ENCODE data around the gene CDKN2AIP.

Gene CDKN2AIP

DNA sequence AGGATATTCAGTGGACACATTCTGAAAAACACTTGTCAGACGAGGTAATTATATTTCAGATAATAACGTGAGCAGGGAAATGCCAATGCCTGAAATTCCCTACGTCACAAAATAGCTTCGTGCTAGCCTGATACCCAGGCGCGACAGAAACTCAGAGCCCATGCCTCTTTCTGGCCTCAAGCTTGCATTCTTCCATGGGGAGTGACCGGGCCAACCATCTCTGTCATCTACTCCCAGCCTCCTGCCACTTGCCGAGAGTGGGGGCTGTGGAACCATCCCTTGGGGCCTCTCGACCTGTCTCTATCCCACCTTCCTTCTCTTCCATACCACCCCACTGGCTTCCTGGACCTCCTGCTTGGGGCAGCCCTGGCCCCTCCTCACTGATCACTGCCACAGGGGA is 34.5 kb upstream of the CDKN2AIP start:
- POLR2A ChIA-PET = no interaction called here
- CTCF ChIA-PET = interaction anchor here (0.9 to 2.7 kb wide), 4 partner anchors 9 to 148 kb away, joined by 3 to 11 read pairs (median 4); no protein-coding TSS in a partner anchor
- no peak overlapping the region for H3K4me3 ChIP-seq (ENCODE audit: low read depth, low read length)
- TF ChIP-seq CTCF (IDR thresholded peaks at IDR 0.05; ENCODE audit: insufficient read depth, low read length, missing control alignments) = no peak
- DNase-seq (ENCODE audit: low read depth, low spot score) = no peak

- POLR2A ChIA-PET = no interaction called here
- CTCF ChIA-PET = no interaction called here
- no peak for TF ChIP-seq CTCF (IDR thresholded peaks at IDR 0.05; ENCODE audit: insufficient read depth, low read length, missing control alignments)
- DNase-seq (ENCODE audit: low read depth, low spot score) = no peak
- H3K4me3 ChIP-seq (ENCODE audit: low read depth, low read length) = no peak overlapping the region
Measured at GRCh38 chr4:183411291-183411861, 33.1 kb upstream of the CDKN2AIP start.

GRCh38 chr4:183412821-183413220 is 31.6 kb upstream of the CDKN2AIP start:
- ChIA-PET POLR2A (no interaction called here), CTCF (no interaction called here)
- no peak for TF ChIP-seq CTCF (IDR thresholded peaks at IDR 0.05; ENCODE audit: insufficient read depth, low read length, missing control alignments)
- no peak overlapping the region for H3K4me3 ChIP-seq (ENCODE audit: low read depth, low read length)
- no peak for DNase-seq (ENCODE audit: low read depth, low spot score)

DNA sequence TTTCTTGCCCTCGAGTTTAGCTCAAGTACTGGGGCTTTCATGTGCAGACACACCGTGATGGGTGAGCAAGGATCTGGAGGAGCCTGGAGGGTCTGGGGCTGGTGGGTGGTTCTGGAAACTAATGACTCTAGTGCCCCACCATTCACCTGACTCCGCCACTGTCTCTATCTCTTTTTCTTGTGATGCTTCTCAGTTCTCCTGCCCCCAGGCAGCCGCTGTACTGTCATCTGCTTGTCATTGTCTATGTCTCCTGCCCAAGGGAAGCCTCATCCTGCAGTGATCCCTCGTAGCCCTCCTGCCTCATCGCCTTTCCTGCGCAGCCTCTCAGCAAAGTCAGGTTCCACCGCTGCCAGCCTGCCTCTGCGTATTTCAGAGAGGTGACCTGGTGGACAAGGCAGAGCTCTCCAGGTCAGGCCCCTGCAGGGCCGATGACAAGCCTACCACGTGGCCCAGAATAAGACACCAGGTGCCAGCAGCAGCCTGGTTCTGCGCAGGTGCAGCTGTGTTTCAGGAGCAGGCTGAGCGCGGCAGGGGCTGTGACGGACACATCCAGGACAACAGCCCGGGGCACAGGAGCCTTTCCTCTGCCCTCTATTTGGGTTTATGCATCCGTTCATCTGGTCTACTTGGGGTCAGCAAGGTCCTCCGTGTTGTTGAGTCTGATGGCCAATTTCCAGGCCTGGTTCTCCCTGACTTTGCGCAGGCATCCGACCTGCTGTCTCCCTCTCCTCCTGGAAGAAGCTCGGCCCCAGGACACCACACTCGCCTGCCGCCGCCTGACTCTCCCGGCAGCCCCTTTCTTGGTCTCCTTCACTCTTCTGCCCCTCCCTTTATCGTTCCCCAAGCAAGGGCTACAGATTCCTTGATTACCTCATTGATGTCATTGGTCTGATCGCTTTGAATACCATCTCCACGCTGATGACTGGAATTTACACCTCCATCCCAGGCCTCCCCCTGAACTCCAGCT is 30.9 kb upstream of the CDKN2AIP start:
- CTCF ChIA-PET = interaction anchor here (0.7 to 1.2 kb wide), 2 partner anchors 8 to 9 kb away, joined by 3 read pairs; no protein-coding TSS in a partner anchor

GRCh38 chr4:183416879-183417755 is 27.3 kb upstream of the CDKN2AIP start:
- no peak for TF ChIP-seq CTCF (IDR thresholded peaks at IDR 0.05; ENCODE audit: insufficient read depth, low read length, missing control alignments)
- POLR2A ChIA-PET = no interaction called here
- CTCF ChIA-PET = interaction anchor here (1.2 to 2.9 kb wide), 2 partner anchors 10 to 155 kb away, joined by 3 to 15 read pairs; no protein-coding TSS in a partner anchor
- no peak overlapping the region for H3K4me3 ChIP-seq (ENCODE audit: low read depth, low read length)
- no peak for DNase-seq (ENCODE audit: low read depth, low spot score)

More for the DNA sequence above, 30.9 kb upstream of the CDKN2AIP start:
- no peak for TF ChIP-seq CTCF (IDR thresholded peaks at IDR 0.05; ENCODE audit: insufficient read depth, low read length, missing control alignments)
- no peak overlapping the region for H3K4me3 ChIP-seq (ENCODE audit: low read depth, low read length)
- DNase-seq (ENCODE audit: low read depth, low spot score) = no peak
- POLR2A ChIA-PET = no interaction called here

All from AG04449 (cell line).